ENCODE measurements around the gene CACTIN. TPM values are rescaled to one million over a fixed set of nuclear protein-coding genes. Genes with fewer than 3 reads are reported as not detected.
"Not testable (repeated sequence)": the region's sequence is repeated elsewhere in the genome, so short reads cannot be mapped to it uniquely, and the experiment has no call there.

Gene CACTIN
- total and polyA plus RNA-seq, 2 of the 8 experiments (the other 6 are each of a cell fraction or from before 2014, with no cell fraction given): 25.8 to 29.9 TPM

- H3K23me2 ChIP-seq (ENCODE audit: low read depth, low read length); DNase-seq (ENCODE audit: low read depth in 1 of 2, low spot score in 2 of 2); H3K18ac ChIP-seq (ENCODE audit: extremely low read depth, low read length); H4K20me1 ChIP-seq (replicated peaks in 1 of 2; ENCODE audit: control insufficient read depth in 1 of 2, insufficient read depth in 2 of 2, low read length in 2 of 2); H3K27ac ChIP-seq (ENCODE audit: low read depth, low read length); H2AFZ ChIP-seq (ENCODE audit: low read length); H4K91ac ChIP-seq (replicated peaks; ENCODE audit: insufficient read length, low read length); H3K4ac ChIP-seq (replicated peaks; ENCODE audit: insufficient read length, low read depth, low read length); H2BK12ac ChIP-seq (ENCODE audit: low read depth, low read length); H3K27me3 ChIP-seq (replicated peaks in 1 of 4; ENCODE audit: control insufficient read depth in 3 of 4, extremely low read depth in 1 of 4, insufficient read depth in 3 of 4, low read length in 3 of 4); H2AK5ac ChIP-seq (ENCODE audit: low read depth, low read length); H2BK20ac ChIP-seq (ENCODE audit: low read length); H3K9ac ChIP-seq (replicated peaks in 1 of 4; ENCODE audit: extremely low read depth in 1 of 4, low read depth in 3 of 4, low read length in 3 of 4); H3K4me3 ChIP-seq (ENCODE audit: extremely low read depth in 1 of 4, insufficient read depth in 2 of 4, low read depth in 3 of 4, low read length in 4 of 4); H2BK15ac ChIP-seq (ENCODE audit: low read length); FAIRE-seq; H3K23ac ChIP-seq (ENCODE audit: insufficient read length); H3K4me1 ChIP-seq (replicated peaks in 1 of 4; ENCODE audit: control insufficient read depth in 3 of 4, insufficient read depth in 4 of 4, low read length in 3 of 4); H3K9me3 ChIP-seq (ENCODE audit: insufficient read depth in 2 of 2, low read depth in 1 of 2, low read length in 1 of 2); H2BK120ac ChIP-seq (replicated peaks; ENCODE audit: low read depth, low read length); H2BK5ac ChIP-seq (ENCODE audit: low read depth, low read length); H3K56ac ChIP-seq (replicated peaks; ENCODE audit: insufficient read length, low read depth, low read length); H3K14ac ChIP-seq (ENCODE audit: insufficient read length); H4K5ac ChIP-seq (ENCODE audit: insufficient read length, low read depth, low read length); H4K8ac ChIP-seq (ENCODE audit: extremely low read depth, insufficient read depth, low read length); H3K4me2 ChIP-seq (ENCODE audit: insufficient read depth in 1 of 2, low read depth in 2 of 2, low read length in 2 of 2): not testable (repeated sequence)
- Histone ChIP-seq H3K79me1 (ENCODE audit: low read depth, low read length) (peaks cover 12% of the 10 kb centered on the region), H3K79me2 (ENCODE audit: control insufficient read depth in 1 of 2, insufficient read depth in 2 of 2, low read length in 2 of 2) (peaks cover 9 to 24% of the 10 kb centered on the region in 2 experiments), H3K36me3 (ENCODE audit: control insufficient read depth in 2 of 4, insufficient read depth in 4 of 4, low read length in 3 of 4) (peaks cover 0 to 20% (median 0%) of the 10 kb centered on the region in 4 experiments; a peak in 1 of 8 replicates)
- CTCF ChIA-PET (ENCODE audit: partially characterized antibody): interaction anchor here (0.9 to 1.4 kb wide), 4 partner anchors 9 to 63 kb away, joined by 4 to 5 read pairs (median 4); no protein-coding TSS in a partner anchor
- WGBS, 2 experiments (ENCODE audit: extremely low coverage in 1 of 2, insufficient coverage in 1 of 2, insufficient read length in 1 of 2, insufficient replicate concordance in 2 of 2, low coverage in 1 of 2, low lambda C conversion rate in 2 of 2, missing lambda C conversion rate in 1 of 2): 80% methylated on average over 6 of the region's 9 CpGs; no CpG with 5 or more reads in 1 of the 2 experiments
- POLR2A ChIA-PET (ENCODE audit: partially characterized antibody): interaction anchor here (0.7 kb wide), 1 partner anchor 21 kb away, joined by 5 read pairs; no protein-coding TSS in a partner anchor
These were observed 2.2 kb upstream of the CACTIN start for GRCh38 chr19:3628766-3629165.
